ENCODE results near the gene NIN. TPM values are rescaled to one million over a fixed set of nuclear protein-coding genes. Genes with fewer than 3 reads are reported as not detected.

Gene NIN
- total and polyA plus RNA-seq, 2 donors (not counting 1 experiment from before 2014, with no cell fraction given): 22.8 to 37.5 TPM

- no peaks in the 10 kb centered on the region for H4K20me1 ChIP-seq (ENCODE audit: control insufficient read depth, extremely low read depth, insufficient read depth, low read length)
- DNase-seq (ENCODE audit: low read depth in 2 of 2): no peak
- no peak overlapping the region for H3K9ac ChIP-seq (ENCODE audit: insufficient read depth, low read length)
- no peaks in the 10 kb centered on the region for H3K9me3 ChIP-seq (ENCODE audit: control insufficient read depth, insufficient read depth, low read depth, low read length)
- H3K4me1 ChIP-seq (ENCODE audit: control insufficient read depth, extremely low read depth, insufficient read depth, low read length): peaks cover 3% of the 10 kb centered on the region
- no peak overlapping the region for H3K4me3 ChIP-seq (replicated peaks in 1 of 4; ENCODE audit: control extremely low read depth in 1 of 4, insufficient read depth in 1 of 4, low read depth in 3 of 4, low read length in 4 of 4)
- no peak for TF ChIP-seq CTCF (conservative IDR thresholded peaks at IDR 0.05 in 1 of 2, IDR thresholded peaks at IDR 0.05 in 1 of 2; ENCODE audit: low read depth in 1 of 2, low read length in 2 of 2)
- no peak for TF ChIP-seq EZH2 (IDR thresholded peaks at IDR 0.05; ENCODE audit: low read length, missing control alignments)
- no peak overlapping the region for H3K27ac ChIP-seq (ENCODE audit: insufficient read depth, low read length)
- H3K4me2 ChIP-seq (ENCODE audit: extremely low read depth, insufficient read depth, low read length): no peak overlapping the region
- H3K79me2 ChIP-seq (ENCODE audit: control insufficient read depth, insufficient read depth, low read length): peaks cover 4% of the 10 kb centered on the region
- H3K36me3 ChIP-seq (ENCODE audit: control insufficient read depth, insufficient read depth, low read length): no peaks in the 10 kb centered on the region
- H2AFZ ChIP-seq (ENCODE audit: low read length): no peak overlapping the region
- no peaks in the 10 kb centered on the region for H3K27me3 ChIP-seq (ENCODE audit: control insufficient read depth, insufficient read depth, low read length)
These were observed 18.8 kb downstream of the NIN start for GRCh38 chr14:50812180-50812579.

GRCh38 chr14:50808053-50808452, 22.9 kb downstream of the NIN start:
- H3K27ac ChIP-seq (ENCODE audit: insufficient read depth, low read length): no peak overlapping the region
- no peak overlapping the region for H3K4me2 ChIP-seq (ENCODE audit: extremely low read depth, insufficient read depth, low read length)
- H3K36me3 ChIP-seq (ENCODE audit: control insufficient read depth, insufficient read depth, low read length): no peaks in the 10 kb centered on the region
- H3K4me1 ChIP-seq (ENCODE audit: control insufficient read depth, extremely low read depth, insufficient read depth, low read length): peaks cover 8% of the 10 kb centered on the region
- H3K4me3 ChIP-seq (replicated peaks in 1 of 4; ENCODE audit: control extremely low read depth in 1 of 4, insufficient read depth in 1 of 4, low read depth in 3 of 4, low read length in 4 of 4): no peak overlapping the region
- TF ChIP-seq CTCF (conservative IDR thresholded peaks at IDR 0.05 in 1 of 2, IDR thresholded peaks at IDR 0.05 in 1 of 2; ENCODE audit: low read depth in 1 of 2, low read length in 2 of 2): no peak
- no peak for TF ChIP-seq EZH2 (IDR thresholded peaks at IDR 0.05; ENCODE audit: low read length, missing control alignments)
- H3K9ac ChIP-seq (ENCODE audit: insufficient read depth, low read length): no peak overlapping the region
- no peaks in the 10 kb centered on the region for H4K20me1 ChIP-seq (ENCODE audit: control insufficient read depth, extremely low read depth, insufficient read depth, low read length)
- H3K79me2 ChIP-seq (ENCODE audit: control insufficient read depth, insufficient read depth, low read length): peaks cover 3% of the 10 kb centered on the region
- no peaks in the 10 kb centered on the region for H3K27me3 ChIP-seq (ENCODE audit: control insufficient read depth, insufficient read depth, low read length)
- no peaks in the 10 kb centered on the region for H3K9me3 ChIP-seq (ENCODE audit: control insufficient read depth, insufficient read depth, low read depth, low read length)
- H2AFZ ChIP-seq (ENCODE audit: low read length): no peak overlapping the region
- no peak for DNase-seq (ENCODE audit: low read depth in 2 of 2)

GRCh38 chr14:50806241-50806933, 24.6 kb downstream of the NIN start:
- Histone ChIP-seq H4K20me1 (ENCODE audit: control insufficient read depth, extremely low read depth, insufficient read depth, low read length) (no peaks in the 10 kb centered on the region), H3K27ac (ENCODE audit: insufficient read depth, low read length) (no peak overlapping the region), H3K4me3 (replicated peaks in 1 of 4; ENCODE audit: control extremely low read depth in 1 of 4, insufficient read depth in 1 of 4, low read depth in 3 of 4, low read length in 4 of 4) (no peak overlapping the region), H3K79me2 (ENCODE audit: control insufficient read depth, insufficient read depth, low read length) (peaks cover 3% of the 10 kb centered on the region), H3K4me2 (ENCODE audit: extremely low read depth, insufficient read depth, low read length) (no peak overlapping the region), H3K4me1 (ENCODE audit: control insufficient read depth, extremely low read depth, insufficient read depth, low read length) (peaks cover 8% of the 10 kb centered on the region), H3K9ac (ENCODE audit: insufficient read depth, low read length) (no peak overlapping the region), H3K27me3 (ENCODE audit: control insufficient read depth, insufficient read depth, low read length) (no peaks in the 10 kb centered on the region), H2AFZ (ENCODE audit: low read length) (no peak overlapping the region), H3K9me3 (ENCODE audit: control insufficient read depth, insufficient read depth, low read depth, low read length) (no peaks in the 10 kb centered on the region), H3K36me3 (ENCODE audit: control insufficient read depth, insufficient read depth, low read length) (no peaks in the 10 kb centered on the region)
- DNase-seq (ENCODE audit: low read depth in 2 of 2): no peak
- TF ChIP-seq CTCF (conservative IDR thresholded peaks at IDR 0.05 in 1 of 2, IDR thresholded peaks at IDR 0.05 in 1 of 2; ENCODE audit: low read depth in 1 of 2, low read length in 2 of 2) (no peak), EZH2 (IDR thresholded peaks at IDR 0.05; ENCODE audit: low read length, missing control alignments) (no peak)
